Left lobe of liver (tissue), 2 donors: ENCODE data around the gene XRCC5. TPM values are rescaled to one million over a fixed set of nuclear protein-coding genes. Genes with fewer than 3 reads are reported as not detected.
"Not testable (repeated sequence)": the region's sequence is repeated elsewhere in the genome, so short reads cannot be mapped to it uniquely, and the experiment has no call there.

Experiments used
- ATAC-seq: fragments of 200-7000 bp; cut with Tn5 transposase; one replicate; pipeline ENCODE4 v1.9.1; 2020; ENCODE audit warnings: mild to moderate bottlenecking, moderate library complexity
- DNase-seq: peaks from one replicate; pipeline ENCODE4 v3.0.0-alpha.2; 2020; ENCODE audit warnings: low spot score
- total RNA-seq: library from RNA; stranded (reverse); gene quantifications from one replicate; pipeline ENCODE4 v1.2.1, GENCODE V29; 2021
- donor health status: DM: no; HTN: no; CAD: no; lungs with moderate emphysema.
- donor health status: DM: no; HTN: yes; CAD: no.

XRCC5 gene
- total RNA-seq, 1 donor from 2014 or later = 101 TPM

DNA sequence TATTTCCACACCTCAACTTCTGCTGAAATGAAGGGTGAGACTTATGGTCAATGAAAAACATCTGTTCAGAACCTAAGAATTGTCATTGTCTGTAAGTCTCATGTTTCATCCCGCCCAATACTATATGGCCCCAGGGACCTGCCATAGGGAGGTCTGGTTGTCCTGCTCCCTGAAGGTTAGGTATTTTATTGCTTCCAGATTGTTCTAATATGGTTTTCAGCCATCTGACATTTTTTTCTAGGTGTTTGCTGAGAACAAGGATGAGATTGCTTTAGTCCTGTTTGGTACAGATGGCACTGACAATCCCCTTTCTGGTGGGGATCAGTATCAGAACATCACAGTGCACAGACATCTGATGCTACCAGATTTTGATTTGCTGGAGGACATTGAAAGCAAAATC, 7.3 kb downstream of the XRCC5 start:
- DNase-seq (no peak), ATAC-seq (no peak)

DNA sequence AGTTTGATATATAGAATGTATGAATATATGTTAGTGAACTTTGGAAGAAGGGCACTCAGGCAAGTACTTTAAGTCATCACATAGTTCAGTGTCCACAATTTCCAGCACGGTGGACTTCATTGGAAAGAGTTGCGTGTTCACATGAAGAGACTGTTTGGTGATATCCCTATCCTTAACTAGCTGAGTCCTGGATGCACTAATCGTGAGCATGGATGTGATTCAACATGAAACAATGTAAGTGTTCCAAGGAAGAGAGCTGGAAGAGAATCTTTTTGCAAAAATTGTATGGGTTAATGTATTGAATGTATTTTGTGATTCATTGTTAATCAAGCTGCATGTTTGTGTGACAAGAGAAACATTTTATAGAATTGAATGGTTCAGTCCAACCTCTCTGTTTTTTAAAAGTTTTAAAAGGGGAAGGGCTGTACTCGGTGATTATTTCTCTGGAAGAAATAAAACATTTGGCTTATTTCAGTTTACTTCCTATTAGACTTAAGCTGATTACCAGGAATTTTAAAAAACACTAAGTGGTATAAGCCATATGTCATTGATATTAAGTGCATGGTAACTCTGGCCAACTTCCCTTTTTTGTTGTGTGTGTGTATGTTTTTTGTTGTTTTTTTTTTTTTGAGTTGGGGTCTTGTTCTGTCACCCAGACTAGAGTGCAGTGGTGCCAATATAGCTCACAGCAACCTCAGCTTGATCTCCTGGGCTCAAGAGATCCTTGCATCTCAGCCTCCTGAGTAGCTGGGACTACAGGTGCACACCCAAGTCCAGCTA, 8.6 kb downstream of the XRCC5 start:
- ATAC-seq = no peak
- no peak for DNase-seq

GRCh38 chr2:216118474-216118873, 9.3 kb downstream of the XRCC5 start:
- ATAC-seq = peak; percentile 49
- DNase-seq = no peak

GRCh38 chr2:216119146-216119545, 10.0 kb downstream of the XRCC5 start:
- no peak for ATAC-seq

GRCh38 chr2:216119986-216120385, 10.8 kb downstream of the XRCC5 start:
- ATAC-seq = no peak

More at GRCh38 chr2:216119146-216119545, 10.0 kb downstream of the XRCC5 start:
- no peak for DNase-seq

DNA sequence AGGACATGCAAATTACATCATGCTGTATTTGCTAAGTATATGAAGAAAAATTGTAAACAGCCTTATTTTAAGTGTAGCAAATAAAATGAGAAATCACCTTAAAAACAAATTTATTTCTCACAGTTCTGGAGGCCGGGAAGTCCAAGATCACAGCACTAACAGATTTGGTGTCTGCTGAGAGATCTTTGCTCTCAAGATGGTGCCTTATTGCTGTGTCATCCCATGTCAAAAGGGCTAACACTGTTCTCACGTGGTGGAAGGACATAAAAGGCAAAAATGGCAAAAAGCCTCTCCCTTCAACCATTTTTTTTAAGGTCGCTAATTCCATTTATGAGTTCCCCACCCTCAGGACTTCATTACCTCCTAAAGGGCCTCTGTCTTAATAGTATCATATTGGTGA, 12.1 kb downstream of the XRCC5 start:
- ATAC-seq = no peak
- DNase-seq = no peak

More at GRCh38 chr2:216119986-216120385, 10.8 kb downstream of the XRCC5 start:
- DNase-seq = no peak

DNA sequence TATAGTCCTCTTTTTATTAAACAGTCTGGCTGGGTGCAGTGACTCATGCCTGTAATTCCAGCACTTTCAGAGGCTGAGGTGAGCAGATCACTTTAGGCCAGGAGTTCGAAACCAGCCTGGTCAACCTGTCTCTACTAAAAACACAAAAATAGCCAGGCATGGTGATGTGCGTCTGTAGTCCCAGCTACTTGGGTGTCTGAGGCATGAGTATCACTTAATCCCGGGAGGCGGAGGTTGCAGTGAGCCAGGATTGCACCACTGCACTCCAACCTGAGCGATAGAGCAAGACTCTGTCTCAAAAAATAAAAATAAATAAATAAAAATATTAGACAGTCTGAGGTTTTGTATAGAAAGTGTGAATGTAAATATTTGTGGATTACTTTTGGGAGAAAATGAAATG, 17.8 kb downstream of the XRCC5 start:
- no peak for DNase-seq
- no peak for ATAC-seq

DNA sequence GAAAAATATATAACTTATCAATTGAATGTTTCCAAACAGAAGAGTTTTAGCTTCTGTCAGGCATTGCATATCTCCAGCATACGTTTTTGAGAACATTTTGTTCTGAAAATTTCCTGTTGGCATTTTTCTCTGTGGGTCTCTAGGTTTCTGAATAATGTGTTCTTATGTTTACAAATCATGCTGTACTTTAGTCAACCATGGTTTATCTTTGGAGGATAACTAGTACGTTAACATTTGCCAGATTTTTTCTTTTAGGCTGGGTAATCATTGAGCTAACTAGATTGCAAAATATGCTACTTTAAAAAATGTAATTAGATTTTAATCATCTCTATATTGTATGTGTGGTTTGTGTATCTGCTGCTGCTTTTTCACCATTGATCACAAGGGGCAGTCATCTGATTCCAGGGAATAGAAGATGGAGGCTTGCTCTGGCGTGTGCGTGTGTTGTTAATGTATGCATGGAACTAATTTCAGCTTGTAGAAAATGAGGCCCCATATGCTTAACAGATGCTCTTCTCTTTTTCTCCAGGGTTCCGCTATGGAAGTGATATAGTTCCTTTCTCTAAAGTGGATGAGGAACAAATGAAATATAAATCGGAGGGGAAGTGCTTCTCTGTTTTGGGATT, 21.3 kb downstream of the XRCC5 start:
- DNase-seq (no peak), ATAC-seq (peak; percentile 50)

GRCh38 chr2:216131175-216131926, 22.2 kb downstream of the XRCC5 start:
- DNase-seq = no peak
- ATAC-seq = peak; percentile 21

DNA sequence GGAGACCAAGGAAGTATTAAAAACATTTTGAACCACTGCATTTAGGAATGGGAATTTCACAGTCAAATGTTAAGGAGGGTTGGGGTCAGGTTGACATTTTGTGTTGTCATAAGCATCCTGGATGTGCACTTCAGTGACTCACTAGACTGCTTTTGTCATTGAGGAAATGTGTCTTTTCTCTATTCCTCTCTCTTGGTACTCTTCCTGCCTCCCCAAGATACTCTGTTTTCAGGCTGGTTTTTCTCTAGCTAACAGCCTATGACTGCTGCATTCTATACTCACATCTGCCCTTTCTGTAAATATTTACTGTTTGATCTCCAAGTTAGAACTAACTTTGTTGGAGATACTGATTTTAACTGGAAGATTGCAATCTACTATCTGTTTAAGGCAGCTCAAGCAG, 23.4 kb downstream of the XRCC5 start:
- DNase-seq (no peak), ATAC-seq (no peak)

DNA sequence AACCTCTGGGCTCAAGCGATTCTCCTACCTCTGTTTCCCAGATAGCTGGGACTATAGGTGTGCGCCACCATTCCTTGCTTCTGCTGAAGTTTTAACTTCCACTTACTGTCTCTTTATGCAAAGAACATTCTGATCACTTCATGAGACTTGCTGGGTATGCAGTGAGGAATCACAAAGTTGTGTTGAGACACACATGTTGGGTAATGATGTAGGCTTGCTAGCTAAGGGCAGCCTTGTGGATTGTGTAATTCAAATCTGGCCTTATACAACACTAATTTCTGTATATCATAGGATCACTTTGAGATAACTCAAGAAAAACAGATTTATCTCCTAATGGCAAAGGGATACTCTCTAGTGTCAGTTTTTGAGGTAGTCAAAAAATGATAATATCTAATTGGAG, 24.2 kb downstream of the XRCC5 start:
- ATAC-seq = peak; percentile 46

GRCh38 chr2:216134958-216135541, 25.9 kb downstream of the XRCC5 start:
- DNase-seq (no peak), ATAC-seq (peak; percentile 65)

More for the DNA sequence above, 24.2 kb downstream of the XRCC5 start:
- no peak for DNase-seq

GRCh38 chr2:216139884-216140283, 30.7 kb downstream of the XRCC5 start:
- ATAC-seq = peak; percentile 86
- DNase-seq = no peak

- not testable (repeated sequence) for DNase-seq, ATAC-seq
Observed at GRCh38 chr2:216141516-216141915, 32.4 kb downstream of the XRCC5 start.

- DNase-seq = no peak
- no peak for ATAC-seq
Observed at GRCh38 chr2:216142540-216142939, 33.4 kb downstream of the XRCC5 start.

- ATAC-seq = no peak
- no peak for DNase-seq
Observed at GRCh38 chr2:216144372-216144771, 35.2 kb downstream of the XRCC5 start.

DNA sequence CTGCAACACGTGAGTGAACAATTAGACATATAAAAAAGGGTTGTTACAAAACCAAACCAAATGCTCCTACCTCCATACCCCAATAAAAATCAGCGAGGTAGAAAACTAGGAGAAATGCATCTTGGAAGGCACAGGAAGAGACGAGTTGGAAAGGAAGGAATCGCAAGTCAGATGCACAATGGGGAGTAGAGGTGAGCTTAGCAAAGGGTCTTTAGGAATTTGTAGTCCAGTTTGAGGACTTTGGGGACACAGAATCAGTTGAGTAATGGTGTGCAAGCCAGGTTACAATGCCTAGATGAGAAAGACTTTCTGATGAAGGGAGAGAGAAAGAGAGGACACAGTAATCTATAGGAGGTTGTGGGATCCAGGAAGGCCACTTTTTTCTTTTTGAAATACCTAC, 35.7 kb downstream of the XRCC5 start:
- DNase-seq (no peak), ATAC-seq (no peak)

DNA sequence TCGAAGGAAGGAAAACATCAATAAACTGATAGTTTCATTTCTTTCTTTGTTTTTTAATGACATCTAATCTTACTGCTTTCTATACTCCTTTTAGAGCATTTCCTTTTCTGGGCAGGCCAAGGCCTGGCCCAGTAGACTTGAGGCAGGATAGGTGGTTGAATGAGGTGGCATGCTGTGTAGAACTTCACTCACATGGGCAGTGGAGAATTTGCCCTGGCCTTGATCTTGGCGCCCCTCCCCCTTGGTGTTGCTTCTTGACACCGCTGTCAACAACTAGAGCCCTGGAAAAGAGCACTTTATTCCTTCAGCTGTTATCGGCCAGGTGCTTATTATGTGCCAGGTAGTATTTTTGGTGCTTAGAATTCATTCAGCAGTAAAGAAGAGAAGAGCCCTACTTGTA, 37.4 kb downstream of the XRCC5 start:
- DNase-seq (no peak), ATAC-seq (no peak)

GRCh38 chr2:216147172-216148131, 38.3 kb downstream of the XRCC5 start:
- ATAC-seq (peak; percentile 34), DNase-seq (no peak)

GRCh38 chr2:216148983-216149382, 39.8 kb downstream of the XRCC5 start:
- no peak for ATAC-seq

More at GRCh38 chr2:216148983-216149382, 39.8 kb downstream of the XRCC5 start:
- no peak for DNase-seq
